ENCODE results near the gene OTOP3.

OTOP3 gene

GRCh38 chr17:74917430-74917829, 18.3 kb upstream of the OTOP3 start:
- DNase-seq (ENCODE audit: low spot score) = no peak

DNA sequence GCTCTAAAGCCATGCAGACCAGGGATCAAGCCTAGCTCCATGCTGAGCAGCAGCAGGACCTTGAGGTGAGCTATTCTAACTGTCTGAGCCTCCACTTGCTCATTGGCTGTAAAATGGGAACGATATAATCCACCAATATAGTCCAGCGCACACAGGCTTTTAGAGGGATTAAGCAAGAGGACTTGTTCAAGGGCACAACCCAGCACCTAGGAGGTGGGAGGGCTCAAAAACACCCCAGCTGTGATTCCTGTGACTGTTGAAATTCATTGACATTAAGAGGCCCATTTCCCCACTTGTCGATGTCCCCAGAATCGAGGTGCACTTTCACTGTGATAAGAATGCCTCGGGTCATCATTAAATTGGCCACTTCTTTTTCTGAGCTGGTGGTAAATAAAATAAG, 16.8 kb upstream of the OTOP3 start:
- DNase-seq (ENCODE audit: low spot score) = no peak

GRCh38 chr17:74919440-74920305, 16.0 kb upstream of the OTOP3 start:
- DNase-seq (ENCODE audit: low spot score) = no peak

- no peak for DNase-seq (ENCODE audit: low spot score)
These were observed 15.4 kb upstream of the OTOP3 start for GRCh38 chr17:74920306-74920620.

GRCh38 chr17:74920642-74921025, 15.1 kb upstream of the OTOP3 start:
- DNase-seq (ENCODE audit: low spot score) = no peak

- DNase-seq (ENCODE audit: low spot score) = no peak
These were observed 14.5 kb upstream of the OTOP3 start for GRCh38 chr17:74921026-74921681.

DNA sequence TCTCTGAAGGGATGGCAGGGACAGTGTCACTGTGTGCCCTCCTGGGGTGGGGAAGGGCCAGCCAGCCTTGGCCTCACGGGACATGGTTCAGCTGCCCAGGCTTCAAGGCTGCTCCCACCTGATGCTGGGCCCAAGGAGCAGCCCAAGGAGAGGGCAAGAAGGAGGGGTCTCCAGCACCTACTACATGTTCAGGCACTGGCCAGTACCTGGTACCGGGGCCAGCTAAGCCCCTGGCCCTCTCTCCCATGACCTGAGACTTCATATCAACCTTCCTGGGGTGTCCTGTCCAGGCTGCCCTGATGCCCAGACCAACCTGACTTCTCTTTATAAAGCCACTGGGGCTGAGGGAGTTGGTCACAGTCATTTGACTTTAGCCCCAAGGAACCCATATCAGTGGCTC, 13.9 kb upstream of the OTOP3 start:
- DNase-seq (ENCODE audit: low spot score) = no peak

DNA sequence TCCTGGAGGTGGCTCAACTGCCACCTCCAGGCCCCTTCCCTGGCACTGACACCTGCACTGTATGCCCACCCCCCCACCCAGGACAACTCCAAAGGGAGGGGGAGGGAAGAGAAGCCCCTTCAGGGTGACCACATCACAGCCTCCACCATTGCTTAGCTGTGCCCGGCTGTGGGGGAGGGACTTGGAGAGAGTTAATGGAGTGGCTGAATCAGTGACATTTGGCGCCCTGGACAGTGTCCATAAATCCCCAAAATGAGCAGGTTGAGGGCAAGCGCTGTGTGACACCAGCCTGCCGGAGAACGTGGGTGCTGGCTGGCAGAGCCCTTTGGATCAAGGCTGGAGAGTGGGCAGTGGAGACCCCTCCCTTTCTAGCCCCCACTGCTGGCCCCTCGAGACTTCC, 13.5 kb upstream of the OTOP3 start:
- no peak for DNase-seq (ENCODE audit: low spot score)

- DNase-seq (ENCODE audit: low spot score) = peak; percentile 2
These were observed 12.8 kb upstream of the OTOP3 start, which contains the start of gene USH1G for GRCh38 chr17:74922694-74923537. TSS of gene USH1G (minus strand) at chr17:74923255. CDS start at chr17:74923073, 182 bp downstream.

- DNase-seq (ENCODE audit: low spot score) = peak; percentile 65
These were observed 12.0 kb upstream of the OTOP3 start for GRCh38 chr17:74923538-74924249.

DNA sequence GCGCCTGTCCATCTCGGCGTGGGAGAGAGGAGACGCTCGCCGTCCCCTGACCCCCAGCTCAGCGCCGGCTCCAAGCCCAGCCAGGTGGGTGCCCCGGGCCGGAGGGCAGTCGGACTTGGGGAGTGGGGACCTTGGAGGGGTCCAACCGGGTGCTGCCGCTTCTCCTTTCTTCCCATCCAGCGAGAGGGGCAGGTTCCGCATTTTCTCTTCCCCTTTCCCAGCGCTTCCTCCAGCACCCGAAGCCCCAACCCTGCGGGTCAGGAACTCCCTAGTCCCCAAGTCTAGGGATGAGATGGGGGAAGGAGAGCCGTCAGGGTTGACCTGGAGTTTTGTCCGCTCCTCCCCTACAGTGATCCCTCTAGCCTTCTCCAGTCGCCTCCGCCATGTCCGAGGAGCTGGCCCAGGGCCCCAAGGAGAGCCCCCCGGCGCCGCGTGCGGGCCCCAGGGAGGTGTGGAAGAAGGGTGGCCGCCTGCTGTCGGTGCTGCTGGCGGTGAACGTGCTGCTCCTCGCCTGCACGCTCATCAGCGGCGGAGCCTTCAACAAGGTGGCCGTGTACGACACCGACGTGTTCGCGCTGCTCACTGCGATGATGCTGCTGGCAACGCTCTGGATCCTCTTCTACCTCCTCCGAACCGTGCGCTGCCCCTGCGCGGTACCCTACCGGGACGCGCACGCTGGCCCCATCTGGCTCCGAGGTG, 11.3 kb upstream of the OTOP3 start, which contains the start of gene OTOP2:
Gene OTOP2 (plus strand): TSS at position 24 of the 699 bp plus-strand sequence. CDS start 360 bp downstream, at position 384.
- DNase-seq (ENCODE audit: low spot score) = no peak

- no peak for DNase-seq (ENCODE audit: low spot score)
These were observed 10.5 kb upstream of the OTOP3 start for GRCh38 chr17:74925242-74925641.

DNA sequence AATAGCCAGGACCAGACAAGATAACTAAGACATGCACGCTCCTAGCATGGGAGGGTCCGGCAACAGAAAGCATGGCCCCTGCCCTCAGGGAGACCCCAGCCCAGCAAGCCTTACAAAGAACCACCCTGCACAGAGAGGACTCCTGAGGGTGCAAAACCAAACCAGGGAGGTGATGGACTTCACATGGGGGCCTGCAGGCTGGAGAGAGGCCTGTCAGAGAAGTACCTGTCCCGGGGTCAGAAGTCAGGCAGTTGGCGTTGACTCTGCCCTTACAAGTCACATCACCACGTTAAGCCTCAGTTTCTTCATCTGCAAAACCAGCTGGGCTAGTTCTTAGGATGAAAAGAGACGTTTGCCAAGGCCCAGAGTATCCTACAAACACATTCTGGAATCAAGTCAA, 6.9 kb upstream of the OTOP3 start:
- no peak for DNase-seq (ENCODE audit: low spot score)

DNA sequence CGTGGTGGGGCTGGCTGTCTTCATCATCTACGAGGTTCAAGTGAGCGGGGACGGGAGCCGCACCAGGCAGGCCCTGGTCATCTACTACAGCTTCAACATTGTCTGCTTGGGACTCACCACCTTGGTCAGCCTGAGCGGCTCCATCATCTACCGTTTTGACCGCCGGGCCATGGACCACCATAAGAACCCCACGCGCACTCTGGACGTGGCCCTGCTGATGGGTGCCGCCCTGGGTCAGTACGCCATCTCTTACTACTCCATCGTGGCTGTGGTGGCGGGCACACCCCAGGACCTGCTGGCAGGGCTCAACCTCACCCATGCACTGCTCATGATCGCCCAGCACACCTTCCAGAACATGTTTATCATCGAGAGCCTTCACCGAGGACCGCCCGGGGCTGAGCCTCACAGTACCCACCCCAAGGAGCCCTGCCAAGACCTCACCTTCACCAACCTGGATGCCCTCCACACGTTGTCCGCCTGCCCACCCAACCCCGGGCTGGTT, 5.1 kb upstream of the OTOP3 start:
- no peak for DNase-seq (ENCODE audit: low spot score)

GRCh38 chr17:74935048-74935447, 650 bp upstream of the OTOP3 start:
- no peak for DNase-seq (ENCODE audit: low spot score)

DNA sequence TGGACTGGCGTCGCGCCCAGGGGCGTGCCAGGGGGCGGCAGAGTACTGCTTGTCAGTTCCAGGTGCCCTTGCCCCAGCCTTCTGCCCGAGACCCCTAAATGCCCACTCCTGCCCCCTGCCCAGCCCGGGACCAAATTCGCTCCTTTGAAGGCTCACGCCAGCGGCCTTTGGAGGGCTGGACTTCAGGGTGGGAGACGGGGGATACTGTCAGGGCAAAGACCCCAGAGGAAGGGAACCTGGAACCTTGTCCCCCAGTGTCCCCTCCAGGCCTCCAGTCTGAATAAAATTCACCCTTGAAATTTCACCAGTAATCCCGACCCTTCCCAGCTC, 737 bp downstream of the OTOP3 start:
- no peak for DNase-seq (ENCODE audit: low spot score)

- DNase-seq (ENCODE audit: low spot score) = no peak
These were observed 1.7 kb downstream of the OTOP3 start for GRCh38 chr17:74937064-74938051.

- DNase-seq (ENCODE audit: low spot score) = no peak
These were observed 2.7 kb downstream of the OTOP3 start for GRCh38 chr17:74938194-74938950.

GRCh38 chr17:74939534-74939933, 3.8 kb downstream of the OTOP3 start:
- no peak for DNase-seq (ENCODE audit: low spot score)

Measured in CD4-positive, alpha-beta T cell treated with Interleukin-2 at 100 ng/mL for 4 hours (primary cell).